HEK293 (cell line): ENCODE results near the gene DCC.

Experiments
- CTCF ChIA-PET: fragments of 350-600 bp; formaldehyde crosslinking; extraction: SDS; loops from one replicate; lab custom pipeline; 2021; ENCODE audit warnings: antibody characterized with exemption; lab: Yijun Ruan, JAX
- POLR2A ChIA-PET: fragments of 300-600 bp; formaldehyde crosslinking; extraction: SDS; loops from one replicate; lab custom pipeline; 2020; ENCODE audit warnings: antibody characterized with exemption, inconsistent platforms; lab: Yijun Ruan, JAX
- H3K27ac ChIP-seq: fragments of 200-500 bp; sonication (Bioruptor generic); 2 replicates; pipeline ENCODE4 v1.5.1; 2014; ENCODE audit warnings: low read depth, low read length, control low read depth, inconsistent platforms; ENCODE audit errors: extremely low read depth
- H3K36me3 ChIP-seq, 2 experiments: fragments of 200-500 bp in 1 of 2; sonication (Bioruptor generic) in 1 of 2; 1 replicate in 1 of 2; 2 replicates in 1 of 2; pipeline ENCODE4 v1.5.1; 2014 to 2017; ENCODE audit warnings: inconsistent platforms in 2 of 2, low read length in 2 of 2; ENCODE audit not compliant: control insufficient read depth in 2 of 2, insufficient read depth in 1 of 2
- H3K4me1 ChIP-seq: fragments of 200-500 bp; sonication (Bioruptor generic); 2 replicates; pipeline ENCODE4 v1.5.1; 2014; ENCODE audit warnings: mild to moderate bottlenecking, low read length, inconsistent platforms; ENCODE audit not compliant: control insufficient read depth, insufficient read depth
- H3K4me3 ChIP-seq: 2 replicates; pipeline ENCODE4 v1.5.1; 2011; ENCODE audit warnings: low read depth, mild to moderate bottlenecking, control low read depth, low read length, moderate library complexity
- H3K9me3 ChIP-seq: fragments of 200-500 bp; sonication (Bioruptor generic); 2 replicates; pipeline ENCODE4 v1.5.1; 2014; ENCODE audit warnings: low read depth, low read length, inconsistent platforms; ENCODE audit not compliant: control insufficient read depth, insufficient read depth
- HOXC10 ChIP-seq: sonication (generic); formaldehyde crosslinking; IDR thresholded peaks from 2 replicates; pipeline ENCODE4 v1.8.1; 2023; ENCODE audit warnings: mild to moderate bottlenecking, missing genetic modification reagents
- TRIM28 ChIP-seq: IDR thresholded peaks from 2 replicates; pipeline ENCODE4 v1.6.1; 2011; ENCODE audit warnings: low read length, control low read depth, borderline replicate concordance
- ZBTB21 ChIP-seq: fragments of 450-650 bp; formaldehyde crosslinking; IDR thresholded peaks from 2 replicates; pipeline ENCODE4 v1.5.1; 2017; ENCODE audit warnings: missing biosample characterization, missing genetic modification characterization
- ZFP3 ChIP-seq: fragments of 450-650 bp; formaldehyde crosslinking; IDR thresholded peaks from 2 replicates; pipeline ENCODE4 v1.5.1; 2016; ENCODE audit warnings: low read depth, missing biosample characterization, missing genetic modification characterization
- ZNF426 ChIP-seq: fragments of 450-650 bp; formaldehyde crosslinking; IDR thresholded peaks from 2 replicates; pipeline ENCODE4 v1.5.1; 2017; ENCODE audit warnings: missing biosample characterization, missing genetic modification characterization, mild to moderate bottlenecking, inconsistent platforms, moderate library complexity
- ZNF549 ChIP-seq: fragments of 450-650 bp; IDR thresholded peaks from 2 replicates; pipeline ENCODE4 v1.5.1; 2018; ENCODE audit warnings: missing biosample characterization, missing genetic modification characterization, mild to moderate bottlenecking, inconsistent platforms, moderate library complexity
- TF ChIP-seq, protein P1 (sequence below): fragments of 450-650 bp; formaldehyde crosslinking; IDR thresholded peaks from 2 replicates; pipeline ENCODE4 v1.5.1; 2016; ENCODE audit warnings: missing biosample characterization, missing genetic modification characterization
- TF ChIP-seq, protein P2 (sequence below): fragments of 450-650 bp; formaldehyde crosslinking; IDR thresholded peaks from 2 replicates; pipeline ENCODE4 v1.5.1; 2016; ENCODE audit warnings: missing biosample characterization, missing genetic modification characterization
- TF ChIP-seq, protein P3 (sequence below): fragments of 450-650 bp; formaldehyde crosslinking; IDR thresholded peaks from 2 replicates; pipeline ENCODE4 v1.5.1; 2016; ENCODE audit warnings: missing biosample characterization, missing genetic modification characterization
- TF ChIP-seq, protein P4 (sequence below): fragments of 450-650 bp; IDR thresholded peaks from 2 replicates; pipeline ENCODE4 v1.5.1; 2018; ENCODE audit warnings: missing biosample characterization, mild to moderate bottlenecking, missing genetic modification characterization
- TF ChIP-seq, protein P5 (sequence below): fragments of 450-650 bp; formaldehyde crosslinking; IDR thresholded peaks from 2 replicates; pipeline ENCODE4 v1.5.1; 2016; ENCODE audit warnings: missing biosample characterization, missing genetic modification characterization
- TF ChIP-seq, protein P6 (sequence below): fragments of 450-650 bp; formaldehyde crosslinking; conservative IDR thresholded peaks from 2 replicates; pipeline ENCODE4 v1.5.1; 2016; ENCODE audit warnings: low read depth, missing biosample characterization, missing genetic modification characterization
- TF ChIP-seq, protein P7 (sequence below): fragments of 450-650 bp; formaldehyde crosslinking; IDR thresholded peaks from 2 replicates; pipeline ENCODE4 v1.5.1; 2017; ENCODE audit warnings: missing biosample characterization, missing genetic modification characterization

Gene DCC

DNA sequence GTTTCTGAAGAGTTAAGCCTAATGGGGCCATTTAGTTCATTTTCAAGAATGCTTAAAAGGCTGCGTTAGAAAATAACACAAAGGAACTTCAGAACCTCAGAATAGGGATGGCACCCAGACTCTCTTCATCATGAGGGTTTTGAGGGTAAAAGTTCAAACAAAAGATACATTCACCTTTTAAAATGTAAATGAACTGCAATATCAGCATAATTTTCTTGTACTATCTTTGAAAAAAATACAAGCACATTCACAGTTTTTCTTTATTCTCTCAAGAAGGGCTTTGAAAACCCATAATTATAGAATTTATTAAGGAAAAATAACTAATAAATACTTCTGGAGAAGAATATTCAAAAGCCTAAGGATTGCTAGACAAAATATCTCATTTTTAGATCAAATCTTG, 791.0 kb downstream of the DCC start (continued):
- TF ChIP-seq, protein P1, sequence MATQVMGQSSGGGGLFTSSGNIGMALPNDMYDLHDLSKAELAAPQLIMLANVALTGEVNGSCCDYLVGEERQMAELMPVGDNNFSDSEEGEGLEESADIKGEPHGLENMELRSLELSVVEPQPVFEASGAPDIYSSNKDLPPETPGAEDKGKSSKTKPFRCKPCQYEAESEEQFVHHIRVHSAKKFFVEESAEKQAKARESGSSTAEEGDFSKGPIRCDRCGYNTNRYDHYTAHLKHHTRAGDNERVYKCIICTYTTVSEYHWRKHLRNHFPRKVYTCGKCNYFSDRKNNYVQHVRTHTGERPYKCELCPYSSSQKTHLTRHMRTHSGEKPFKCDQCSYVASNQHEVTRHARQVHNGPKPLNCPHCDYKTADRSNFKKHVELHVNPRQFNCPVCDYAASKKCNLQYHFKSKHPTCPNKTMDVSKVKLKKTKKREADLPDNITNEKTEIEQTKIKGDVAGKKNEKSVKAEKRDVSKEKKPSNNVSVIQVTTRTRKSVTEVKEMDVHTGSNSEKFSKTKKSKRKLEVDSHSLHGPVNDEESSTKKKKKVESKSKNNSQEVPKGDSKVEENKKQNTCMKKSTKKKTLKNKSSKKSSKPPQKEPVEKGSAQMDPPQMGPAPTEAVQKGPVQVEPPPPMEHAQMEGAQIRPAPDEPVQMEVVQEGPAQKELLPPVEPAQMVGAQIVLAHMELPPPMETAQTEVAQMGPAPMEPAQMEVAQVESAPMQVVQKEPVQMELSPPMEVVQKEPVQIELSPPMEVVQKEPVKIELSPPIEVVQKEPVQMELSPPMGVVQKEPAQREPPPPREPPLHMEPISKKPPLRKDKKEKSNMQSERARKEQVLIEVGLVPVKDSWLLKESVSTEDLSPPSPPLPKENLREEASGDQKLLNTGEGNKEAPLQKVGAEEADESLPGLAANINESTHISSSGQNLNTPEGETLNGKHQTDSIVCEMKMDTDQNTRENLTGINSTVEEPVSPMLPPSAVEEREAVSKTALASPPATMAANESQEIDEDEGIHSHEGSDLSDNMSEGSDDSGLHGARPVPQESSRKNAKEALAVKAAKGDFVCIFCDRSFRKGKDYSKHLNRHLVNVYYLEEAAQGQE (tag by site-specific recombination), result no peak
- TF ChIP-seq ZBTB21 (tag by site-specific recombination) (no peak), HOXC10 (no peak), TRIM28 (no peak), ZNF549 (tag by site-specific recombination) (no peak), ZNF426 (tag by site-specific recombination) (no peak)
- TF ChIP-seq, protein P2, sequence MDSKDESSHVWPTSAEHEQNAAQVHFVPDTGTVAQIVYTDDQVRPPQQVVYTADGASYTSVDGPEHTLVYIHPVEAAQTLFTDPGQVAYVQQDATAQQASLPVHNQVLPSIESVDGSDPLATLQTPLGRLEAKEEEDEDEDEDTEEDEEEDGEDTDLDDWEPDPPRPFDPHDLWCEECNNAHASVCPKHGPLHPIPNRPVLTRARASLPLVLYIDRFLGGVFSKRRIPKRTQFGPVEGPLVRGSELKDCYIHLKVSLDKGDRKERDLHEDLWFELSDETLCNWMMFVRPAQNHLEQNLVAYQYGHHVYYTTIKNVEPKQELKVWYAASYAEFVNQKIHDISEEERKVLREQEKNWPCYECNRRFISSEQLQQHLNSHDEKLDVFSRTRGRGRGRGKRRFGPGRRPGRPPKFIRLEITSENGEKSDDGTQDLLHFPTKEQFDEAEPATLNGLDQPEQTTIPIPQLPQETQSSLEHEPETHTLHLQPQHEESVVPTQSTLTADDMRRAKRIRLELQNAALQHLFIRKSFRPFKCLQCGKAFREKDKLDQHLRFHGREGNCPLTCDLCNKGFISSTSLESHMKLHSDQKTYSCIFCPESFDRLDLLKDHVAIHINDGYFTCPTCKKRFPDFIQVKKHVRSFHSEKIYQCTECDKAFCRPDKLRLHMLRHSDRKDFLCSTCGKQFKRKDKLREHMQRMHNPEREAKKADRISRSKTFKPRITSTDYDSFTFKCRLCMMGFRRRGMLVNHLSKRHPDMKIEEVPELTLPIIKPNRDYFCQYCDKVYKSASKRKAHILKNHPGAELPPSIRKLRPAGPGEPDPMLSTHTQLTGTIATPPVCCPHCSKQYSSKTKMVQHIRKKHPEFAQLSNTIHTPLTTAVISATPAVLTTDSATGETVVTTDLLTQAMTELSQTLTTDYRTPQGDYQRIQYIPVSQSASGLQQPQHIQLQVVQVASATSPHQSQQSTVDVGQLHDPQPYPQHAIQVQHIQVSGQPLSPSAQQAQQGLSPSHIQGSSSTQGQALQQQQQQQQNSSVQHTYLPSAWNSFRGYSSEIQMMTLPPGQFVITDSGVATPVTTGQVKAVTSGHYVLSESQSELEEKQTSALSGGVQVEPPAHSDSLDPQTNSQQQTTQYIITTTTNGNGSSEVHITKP (tag by site-specific recombination), result no peak
- TF ChIP-seq, protein P3, sequence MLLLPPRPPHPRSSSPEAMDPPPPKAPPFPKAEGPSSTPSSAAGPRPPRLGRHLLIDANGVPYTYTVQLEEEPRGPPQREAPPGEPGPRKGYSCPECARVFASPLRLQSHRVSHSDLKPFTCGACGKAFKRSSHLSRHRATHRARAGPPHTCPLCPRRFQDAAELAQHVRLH (tag by site-specific recombination), result no peak
- TF ChIP-seq, protein P4, sequence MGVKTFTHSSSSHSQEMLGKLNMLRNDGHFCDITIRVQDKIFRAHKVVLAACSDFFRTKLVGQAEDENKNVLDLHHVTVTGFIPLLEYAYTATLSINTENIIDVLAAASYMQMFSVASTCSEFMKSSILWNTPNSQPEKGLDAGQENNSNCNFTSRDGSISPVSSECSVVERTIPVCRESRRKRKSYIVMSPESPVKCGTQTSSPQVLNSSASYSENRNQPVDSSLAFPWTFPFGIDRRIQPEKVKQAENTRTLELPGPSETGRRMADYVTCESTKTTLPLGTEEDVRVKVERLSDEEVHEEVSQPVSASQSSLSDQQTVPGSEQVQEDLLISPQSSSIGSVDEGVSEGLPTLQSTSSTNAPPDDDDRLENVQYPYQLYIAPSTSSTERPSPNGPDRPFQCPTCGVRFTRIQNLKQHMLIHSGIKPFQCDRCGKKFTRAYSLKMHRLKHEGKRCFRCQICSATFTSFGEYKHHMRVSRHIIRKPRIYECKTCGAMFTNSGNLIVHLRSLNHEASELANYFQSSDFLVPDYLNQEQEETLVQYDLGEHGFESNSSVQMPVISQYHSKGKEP, result no peak

DNA sequence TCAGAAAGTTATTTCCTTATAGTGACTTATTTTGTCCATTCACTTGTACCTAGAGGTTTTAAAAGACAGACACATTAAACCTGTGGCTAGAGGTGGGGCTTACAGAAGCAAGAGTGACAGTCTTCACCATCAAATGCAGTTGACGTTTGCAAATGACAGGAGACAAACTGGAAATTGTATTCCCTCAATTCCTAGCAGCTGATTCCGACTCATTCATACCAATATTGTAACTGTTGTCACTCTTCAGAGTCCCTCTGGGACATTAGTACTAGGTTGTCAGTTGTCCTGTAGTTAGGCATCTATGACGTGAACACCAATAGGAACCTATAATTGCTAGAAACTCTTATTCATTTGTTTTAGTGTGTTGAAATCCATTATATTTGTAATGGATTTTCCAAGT, 794.7 kb downstream of the DCC start:
- no peak overlapping the region for H3K4me3 ChIP-seq
- ChIA-PET POLR2A (no interaction called here), CTCF (interaction anchor here (0.7 kb wide), 2 partner anchors 151 to 1512 kb away, joined by 3 read pairs; no protein-coding TSS in a partner anchor)
- TF ChIP-seq TRIM28, result no peak
- TF ChIP-seq, protein P5, sequence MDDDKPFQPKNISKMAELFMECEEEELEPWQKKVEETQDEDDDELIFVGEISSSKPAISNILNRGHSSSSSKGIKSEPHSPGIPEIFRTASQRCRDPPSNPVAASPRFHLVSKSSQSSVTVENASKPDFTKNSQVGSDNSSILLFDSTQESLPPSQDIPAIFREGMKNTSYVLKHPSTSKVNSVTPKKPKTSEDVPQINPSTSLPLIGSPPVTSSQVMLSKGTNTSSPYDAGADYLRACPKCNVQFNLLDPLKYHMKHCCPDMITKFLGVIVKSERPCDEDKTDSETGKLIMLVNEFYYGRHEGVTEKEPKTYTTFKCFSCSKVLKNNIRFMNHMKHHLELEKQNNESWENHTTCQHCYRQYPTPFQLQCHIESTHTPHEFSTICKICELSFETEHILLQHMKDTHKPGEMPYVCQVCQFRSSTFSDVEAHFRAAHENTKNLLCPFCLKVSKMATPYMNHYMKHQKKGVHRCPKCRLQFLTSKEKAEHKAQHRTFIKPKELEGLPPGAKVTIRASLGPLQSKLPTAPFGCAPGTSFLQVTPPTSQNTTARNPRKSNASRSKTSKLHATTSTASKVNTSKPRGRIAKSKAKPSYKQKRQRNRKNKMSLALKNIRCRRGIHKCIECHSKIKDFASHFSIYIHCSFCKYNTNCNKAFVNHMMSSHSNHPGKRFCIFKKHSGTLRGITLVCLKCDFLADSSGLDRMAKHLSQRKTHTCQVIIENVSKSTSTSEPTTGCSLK (tag by site-specific recombination), result no peak
- no peaks in the 10 kb centered on the region for H3K4me1 ChIP-seq
- no peak overlapping the region for H3K27ac ChIP-seq
- no peaks in the 10 kb centered on the region for H3K36me3 ChIP-seq
- H3K9me3 ChIP-seq, result no peaks in the 10 kb centered on the region

DNA sequence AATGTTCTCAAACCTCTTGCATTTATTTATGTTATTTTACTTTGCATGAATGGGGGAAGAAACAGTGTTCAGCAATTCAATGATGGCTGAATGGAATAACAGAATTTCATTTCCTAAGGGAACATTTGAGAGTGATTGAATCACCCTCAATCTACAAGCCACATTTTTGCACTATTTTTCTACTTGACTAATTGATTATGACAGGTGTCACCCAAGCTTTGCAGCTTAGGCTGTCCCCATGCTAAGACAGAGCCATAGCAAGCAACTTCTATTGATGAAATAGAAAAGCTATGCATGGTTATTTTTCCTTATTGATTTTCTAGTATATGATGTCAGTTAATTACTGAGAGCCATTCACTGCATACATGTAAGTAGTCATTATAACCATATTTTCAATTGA, 795.7 kb downstream of the DCC start:
- Histone ChIP-seq H3K9me3 (no peaks in the 10 kb centered on the region), H3K4me1 (no peaks in the 10 kb centered on the region), H3K36me3 (no peaks in the 10 kb centered on the region), H3K27ac (no peak overlapping the region), H3K4me3 (no peak overlapping the region)
- CTCF ChIA-PET, result no interaction called here
- TF ChIP-seq, protein P6, sequence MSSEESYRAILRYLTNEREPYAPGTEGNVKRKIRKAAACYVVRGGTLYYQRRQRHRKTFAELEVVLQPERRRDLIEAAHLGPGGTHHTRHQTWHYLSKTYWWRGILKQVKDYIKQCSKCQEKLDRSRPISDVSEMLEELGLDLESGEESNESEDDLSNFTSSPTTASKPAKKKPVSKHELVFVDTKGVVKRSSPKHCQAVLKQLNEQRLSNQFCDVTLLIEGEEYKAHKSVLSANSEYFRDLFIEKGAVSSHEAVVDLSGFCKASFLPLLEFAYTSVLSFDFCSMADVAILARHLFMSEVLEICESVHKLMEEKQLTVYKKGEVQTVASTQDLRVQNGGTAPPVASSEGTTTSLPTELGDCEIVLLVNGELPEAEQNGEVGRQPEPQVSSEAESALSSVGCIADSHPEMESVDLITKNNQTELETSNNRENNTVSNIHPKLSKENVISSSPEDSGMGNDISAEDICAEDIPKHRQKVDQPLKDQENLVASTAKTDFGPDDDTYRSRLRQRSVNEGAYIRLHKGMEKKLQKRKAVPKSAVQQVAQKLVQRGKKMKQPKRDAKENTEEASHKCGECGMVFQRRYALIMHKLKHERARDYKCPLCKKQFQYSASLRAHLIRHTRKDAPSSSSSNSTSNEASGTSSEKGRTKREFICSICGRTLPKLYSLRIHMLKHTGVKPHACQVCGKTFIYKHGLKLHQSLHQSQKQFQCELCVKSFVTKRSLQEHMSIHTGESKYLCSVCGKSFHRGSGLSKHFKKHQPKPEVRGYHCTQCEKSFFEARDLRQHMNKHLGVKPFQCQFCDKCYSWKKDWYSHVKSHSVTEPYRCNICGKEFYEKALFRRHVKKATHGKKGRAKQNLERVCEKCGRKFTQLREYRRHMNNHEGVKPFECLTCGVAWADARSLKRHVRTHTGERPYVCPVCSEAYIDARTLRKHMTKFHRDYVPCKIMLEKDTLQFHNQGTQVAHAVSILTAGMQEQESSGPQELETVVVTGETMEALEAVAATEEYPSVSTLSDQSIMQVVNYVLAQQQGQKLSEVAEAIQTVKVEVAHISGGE (tag by site-specific recombination), result no peak
- TF ChIP-seq, protein P7, sequence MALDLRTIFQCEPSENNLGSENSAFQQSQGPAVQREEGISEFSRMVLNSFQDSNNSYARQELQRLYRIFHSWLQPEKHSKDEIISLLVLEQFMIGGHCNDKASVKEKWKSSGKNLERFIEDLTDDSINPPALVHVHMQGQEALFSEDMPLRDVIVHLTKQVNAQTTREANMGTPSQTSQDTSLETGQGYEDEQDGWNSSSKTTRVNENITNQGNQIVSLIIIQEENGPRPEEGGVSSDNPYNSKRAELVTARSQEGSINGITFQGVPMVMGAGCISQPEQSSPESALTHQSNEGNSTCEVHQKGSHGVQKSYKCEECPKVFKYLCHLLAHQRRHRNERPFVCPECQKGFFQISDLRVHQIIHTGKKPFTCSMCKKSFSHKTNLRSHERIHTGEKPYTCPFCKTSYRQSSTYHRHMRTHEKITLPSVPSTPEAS, result no peak
- TF ChIP-seq ZFP3 (tag by site-specific recombination), result no peak
- POLR2A ChIA-PET, result no interaction called here
